GM18505 (cell line): ENCODE data around the gene TMEM147.

ENCODE experiments used
- ATAC-seq: cut with Tn5 transposase; IDR thresholded peaks from one replicate; pipeline ENCODE4 v1.9.1; 2021; ENCODE audit not compliant: unreplicated experiment
- POLR2A ChIP-seq: IDR thresholded peaks from 4 replicates; pipeline ENCODE4 v1.6.1; 2011; ENCODE audit warnings: borderline replicate concordance; ENCODE audit not compliant: insufficient read depth, insufficient read length; ENCODE audit errors: extremely low read depth

Gene TMEM147

DNA sequence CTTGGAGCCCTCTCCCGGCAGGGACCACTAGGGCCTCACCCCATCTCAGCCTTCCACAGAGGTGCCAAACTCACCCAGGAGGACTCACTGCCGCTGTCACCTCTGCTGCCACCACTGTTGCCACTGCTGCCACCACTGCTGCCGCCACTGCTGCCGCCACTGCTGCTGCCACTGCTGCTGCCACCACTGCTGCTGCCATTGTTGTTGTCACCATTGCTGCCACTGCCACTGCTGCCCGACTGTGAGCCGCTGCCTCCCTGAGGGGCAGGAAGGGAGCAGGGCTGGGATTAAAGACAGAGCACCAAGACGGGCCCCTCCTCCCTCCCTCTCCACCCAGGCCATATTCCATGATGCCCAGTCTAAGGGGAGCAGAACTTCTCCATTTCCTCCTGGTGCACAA is 34.1 kb upstream of the TMEM147 start:
- no peak for TF ChIP-seq POLR2A
- no peak for ATAC-seq

DNA sequence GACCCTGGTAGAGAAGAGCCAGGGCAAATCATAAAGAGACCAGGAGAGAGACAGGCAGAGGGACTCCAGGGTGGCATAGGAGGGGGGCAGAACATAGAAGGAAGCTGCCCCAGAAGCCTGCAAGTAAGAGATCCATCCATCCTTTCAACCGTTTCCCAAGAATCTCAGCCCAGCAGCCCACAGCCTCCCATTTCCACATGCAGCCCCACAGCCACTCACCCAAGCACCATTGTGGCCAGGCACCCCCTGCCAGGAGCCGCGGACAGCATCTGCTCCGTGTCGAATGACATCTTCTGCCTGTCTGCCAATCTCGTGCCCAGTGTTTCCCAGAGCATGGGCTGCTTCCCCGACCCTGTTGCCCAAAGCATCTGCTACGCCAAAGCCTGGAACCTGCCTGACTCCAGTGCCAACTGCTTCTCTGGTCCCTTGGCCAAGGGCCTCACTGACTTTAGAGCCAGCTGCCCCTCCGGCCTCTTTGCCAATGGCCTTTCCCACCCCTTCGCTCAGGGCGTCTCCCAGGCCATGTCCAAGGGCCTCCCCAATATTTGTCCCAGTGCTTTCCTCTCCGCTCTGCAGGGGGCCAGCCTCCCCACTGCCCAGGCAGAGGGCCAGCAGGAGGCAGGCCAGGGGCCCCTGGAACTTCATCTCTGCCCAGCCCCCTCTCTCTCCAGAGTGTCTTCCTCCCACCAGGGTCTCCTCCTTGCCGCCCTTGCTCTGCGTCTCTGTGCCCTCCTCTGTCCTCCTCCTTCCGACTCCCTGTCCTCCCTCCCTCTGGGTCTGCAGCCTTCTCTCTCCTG is 32.4 kb upstream of the TMEM147 start:
- no peak for ATAC-seq
- no peak for TF ChIP-seq POLR2A

GRCh38 chr19:35513628-35514281 is 31.7 kb upstream of the TMEM147 start, which contains the start of gene DMKN:
Gene DMKN (minus strand): TSS chr19:35513649. CDS start chr19:35513475, 174 bp downstream.
- ATAC-seq, result no peak
- no peak for TF ChIP-seq POLR2A

DNA sequence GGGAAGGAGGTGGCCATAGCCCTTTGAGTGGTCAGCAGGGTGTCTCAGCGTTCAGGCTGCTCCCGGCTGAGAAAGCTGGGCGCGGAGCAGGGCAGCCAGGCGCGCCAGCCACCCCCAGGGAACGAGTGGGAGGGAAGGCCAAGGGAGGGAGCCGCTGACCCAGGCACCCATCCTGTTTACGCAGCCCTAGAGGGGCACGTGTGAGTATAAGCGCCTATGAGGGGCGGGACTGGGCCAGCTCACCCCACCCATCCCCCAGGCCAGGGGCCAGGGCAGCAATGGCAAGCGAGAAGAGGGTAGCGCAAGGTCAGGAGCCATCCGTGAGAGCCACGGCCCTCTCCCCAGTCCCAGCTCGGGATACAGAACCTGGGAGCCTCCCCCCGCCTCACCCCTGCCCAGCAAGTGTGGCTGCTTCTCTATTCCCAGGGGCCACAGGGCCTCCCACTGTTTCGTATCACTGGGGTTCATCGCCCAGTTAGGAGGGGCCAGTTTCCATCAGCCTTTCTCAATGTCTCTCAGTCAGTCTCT is 31.1 kb upstream of the TMEM147 start:
- no peak for ATAC-seq

GRCh38 chr19:35516310-35516709 is 29.1 kb upstream of the TMEM147 start:
- TF ChIP-seq POLR2A, result no peak
- ATAC-seq, result no peak

More for the DNA sequence above, 31.1 kb upstream of the TMEM147 start:
- no peak for TF ChIP-seq POLR2A

GRCh38 chr19:35517342-35517741 is 28.1 kb upstream of the TMEM147 start:
- no peak for ATAC-seq
- no peak for TF ChIP-seq POLR2A

DNA sequence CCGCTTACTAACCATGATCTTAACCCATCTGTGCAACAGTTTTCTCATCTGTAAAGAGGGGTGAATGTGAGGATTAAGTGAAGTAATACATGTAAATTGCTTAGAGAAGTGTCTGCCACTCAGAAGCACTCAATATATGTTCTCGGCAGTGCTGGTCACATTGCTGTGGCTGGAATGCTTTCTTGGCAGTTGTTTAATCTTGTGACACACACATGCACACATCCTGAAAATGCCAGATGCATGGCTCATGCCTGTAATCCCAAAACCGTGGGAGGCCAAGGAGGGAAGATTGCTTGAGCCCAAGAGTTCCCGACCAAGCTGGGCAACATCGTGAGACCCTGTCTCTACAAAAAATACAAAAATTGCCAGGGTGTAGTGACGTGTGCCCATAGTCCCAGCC is 27.1 kb upstream of the TMEM147 start:
- TF ChIP-seq POLR2A, result no peak
- ATAC-seq, result no peak

- ATAC-seq, result no peak
- TF ChIP-seq POLR2A, result no peak
Observed at GRCh38 chr19:35519291-35519690, 26.1 kb upstream of the TMEM147 start.

DNA sequence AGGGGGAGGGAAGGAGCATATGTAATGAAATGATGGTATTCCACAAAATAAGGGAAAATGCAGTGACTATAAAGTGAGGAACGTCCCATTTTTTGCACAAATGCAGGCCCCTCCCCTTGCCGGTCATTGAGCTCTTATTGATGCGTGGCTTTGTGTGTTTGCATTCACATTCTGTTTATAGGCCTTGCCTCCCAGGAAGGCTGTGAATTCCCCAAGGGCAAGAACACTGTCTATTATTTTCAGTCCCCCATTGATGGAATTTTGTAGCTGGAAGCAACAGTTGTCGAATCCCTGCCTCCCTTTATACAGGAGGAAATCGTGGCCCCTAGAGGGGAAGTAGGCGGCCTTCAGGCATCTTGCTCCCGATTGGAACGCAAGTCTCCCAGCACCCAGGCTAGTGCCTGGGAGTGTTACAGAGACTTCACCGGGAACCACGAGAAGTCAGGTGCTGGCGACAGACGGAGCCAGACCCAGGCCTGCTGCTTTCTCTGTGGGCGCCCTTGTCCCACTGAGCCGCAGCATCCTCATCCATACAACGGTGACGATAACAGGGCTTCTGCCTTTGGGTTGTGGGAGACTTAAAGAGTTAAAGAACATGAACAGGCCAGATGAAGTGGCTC is 24.2 kb upstream of the TMEM147 start:
- no peak for ATAC-seq
- TF ChIP-seq POLR2A, result no peak

GRCh38 chr19:35522745-35523327 is 22.6 kb upstream of the TMEM147 start:
- no peak for ATAC-seq
- TF ChIP-seq POLR2A, result no peak

DNA sequence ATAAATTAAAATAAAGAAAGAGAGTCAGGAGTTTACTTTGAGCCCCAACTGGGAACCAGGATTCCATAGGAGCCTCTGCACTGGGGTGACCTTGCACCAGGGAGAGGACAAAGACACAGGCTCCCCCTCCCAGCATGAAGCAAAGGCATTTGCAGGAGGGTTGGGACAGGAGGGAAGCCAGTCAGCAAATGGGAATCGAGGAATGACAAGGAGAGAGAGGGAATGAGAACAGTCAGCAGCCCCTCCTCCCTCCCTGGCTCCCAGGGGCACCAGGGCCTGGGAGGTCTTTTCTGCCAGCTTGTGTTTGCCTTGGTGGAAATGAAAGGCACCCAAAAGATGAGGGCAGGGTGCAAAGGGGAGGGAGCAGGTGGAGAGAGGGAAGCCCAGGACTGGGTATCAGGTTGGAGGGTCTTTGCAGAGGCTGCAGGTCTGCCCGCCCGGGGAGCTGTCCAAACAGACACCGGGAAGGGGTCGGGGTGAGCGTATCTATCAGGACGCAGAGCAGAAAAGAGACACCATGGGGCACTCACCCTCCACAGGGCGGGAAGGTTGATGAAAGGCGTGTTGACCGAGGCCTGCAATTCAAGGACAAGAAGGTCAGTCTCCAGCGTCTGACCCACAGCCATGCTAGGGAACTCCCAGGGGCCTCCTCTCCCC is 21.1 kb upstream of the TMEM147 start:
- ATAC-seq, result no peak
- no peak for TF ChIP-seq POLR2A

DNA sequence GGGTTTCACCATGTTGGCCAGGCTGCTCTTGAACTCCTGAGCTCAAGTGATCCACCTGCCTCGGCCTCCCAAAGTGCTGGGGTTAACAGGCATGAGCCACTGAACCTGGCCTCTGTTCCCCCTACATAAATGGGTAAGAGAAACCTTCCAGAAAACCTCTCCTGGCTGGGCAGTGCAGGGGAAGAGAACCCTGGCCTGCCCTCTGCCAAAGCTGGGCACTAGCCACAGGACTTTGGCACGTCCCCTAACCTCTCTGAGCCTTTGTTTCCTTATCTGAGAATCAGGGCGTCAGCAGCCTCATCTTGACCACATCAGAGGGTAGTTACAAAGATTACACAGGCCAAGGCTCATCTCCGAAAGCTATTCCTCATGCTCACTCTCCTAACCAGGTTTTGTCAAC is 19.6 kb upstream of the TMEM147 start:
- no peak for TF ChIP-seq POLR2A
- ATAC-seq, result no peak

- no peak for ATAC-seq
- TF ChIP-seq POLR2A, result no peak
Observed at GRCh38 chr19:35528218-35529038, 17.0 kb upstream of the TMEM147 start, which contains the start of gene SBSN. Gene SBSN (minus strand): TSS chr19:35528311. CDS start chr19:35528281, 30 bp downstream.
